Dermis microvascular lymphatic vessel endothelial cell (primary cell): Measurements from ENCODE around the gene LZTS2. TPM values are rescaled to one million over a fixed set of nuclear protein-coding genes. Genes with fewer than 3 reads are reported as not detected.
A peak's percentile ranks its signal among the peaks of the same experiment; 100 is the strongest.
"Not testable (repeated sequence)": the region's sequence is repeated elsewhere in the genome, so short reads cannot be mapped to it uniquely, and the experiment has no call there.

Experiments
- DNase-seq, 2 donors: peaks; one replicate each; pipeline versions ENCODE4 v3.0.0 to v3.0.0-alpha.2; 2010; ENCODE audit warnings: low read depth in 2 of 2
- total RNA-seq: library from RNA; depleted of rRNA; stranded (reverse); fragments of >200 nt; gene quantifications from 2 replicates; pipeline ENCODE4 v1.2.1, GENCODE V29; 2014

LZTS2 gene, protein sequence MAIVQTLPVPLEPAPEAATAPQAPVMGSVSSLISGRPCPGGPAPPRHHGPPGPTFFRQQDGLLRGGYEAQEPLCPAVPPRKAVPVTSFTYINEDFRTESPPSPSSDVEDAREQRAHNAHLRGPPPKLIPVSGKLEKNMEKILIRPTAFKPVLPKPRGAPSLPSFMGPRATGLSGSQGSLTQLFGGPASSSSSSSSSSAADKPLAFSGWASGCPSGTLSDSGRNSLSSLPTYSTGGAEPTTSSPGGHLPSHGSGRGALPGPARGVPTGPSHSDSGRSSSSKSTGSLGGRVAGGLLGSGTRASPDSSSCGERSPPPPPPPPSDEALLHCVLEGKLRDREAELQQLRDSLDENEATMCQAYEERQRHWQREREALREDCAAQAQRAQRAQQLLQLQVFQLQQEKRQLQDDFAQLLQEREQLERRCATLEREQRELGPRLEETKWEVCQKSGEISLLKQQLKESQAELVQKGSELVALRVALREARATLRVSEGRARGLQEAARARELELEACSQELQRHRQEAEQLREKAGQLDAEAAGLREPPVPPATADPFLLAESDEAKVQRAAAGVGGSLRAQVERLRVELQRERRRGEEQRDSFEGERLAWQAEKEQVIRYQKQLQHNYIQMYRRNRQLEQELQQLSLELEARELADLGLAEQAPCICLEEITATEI
- total RNA-seq = 33.9 and 41.5 TPM in 2 replicates

DNA sequence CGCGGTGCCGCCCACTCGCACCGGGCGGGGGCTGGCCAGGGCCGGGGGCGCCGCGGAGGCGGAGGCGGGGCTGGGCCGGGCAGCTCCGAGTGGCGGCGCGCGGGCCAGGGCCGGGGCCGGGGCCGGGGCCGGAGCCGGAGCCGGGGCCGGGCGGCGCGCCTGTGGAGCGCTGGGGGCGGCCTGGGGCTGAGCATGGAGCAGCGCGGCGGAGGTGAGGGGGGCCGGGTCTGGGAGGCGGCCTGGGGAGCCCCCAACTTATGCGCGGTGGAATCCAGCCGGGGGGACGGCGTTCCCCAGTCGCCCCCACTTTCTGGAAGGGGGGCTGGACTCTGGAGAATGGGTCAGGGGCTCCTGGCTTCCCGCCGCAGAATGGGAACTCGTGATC is at the start of gene LZTS2:
LZTS2 (plus strand) TSS at position 67 of the 385 bp plus-strand sequence. CDS start 2,731 bp downstream, outside the sequence.
- DNase-seq = no peak

- DNase-seq = no peak
Measured at GRCh38 chr10:100960251-100960650, 39.4 kb upstream of the LZTS2 start.

GRCh38 chr10:100962351-100963080 is 37.1 kb upstream of the LZTS2 start:
- no peak for DNase-seq

- no peak for DNase-seq
Measured at GRCh38 chr10:100963826-100964225, 35.8 kb upstream of the LZTS2 start.

GRCh38 chr10:100965820-100966219 is 33.8 kb upstream of the LZTS2 start:
- no peak for DNase-seq

DNA sequence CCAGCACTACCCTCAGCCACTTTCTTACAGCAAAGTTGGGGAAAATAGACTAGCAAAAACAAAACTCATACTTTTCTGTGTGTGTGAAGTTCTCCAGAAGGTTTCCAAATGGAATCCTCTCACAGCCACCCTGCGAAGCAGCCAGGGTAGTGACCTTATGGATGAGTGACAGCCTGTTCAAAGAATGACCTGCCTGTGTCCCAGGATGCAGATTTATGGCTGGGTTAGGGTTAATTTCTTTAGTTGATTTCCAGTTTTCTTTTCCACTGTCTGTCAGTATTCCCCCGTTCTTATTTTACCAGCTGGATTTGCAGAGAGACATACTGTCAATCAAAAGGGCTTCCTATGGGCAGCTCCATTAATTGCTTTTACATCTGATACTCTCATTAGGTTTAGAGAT is 32.7 kb upstream of the LZTS2 start:
- no peak for DNase-seq

DNA sequence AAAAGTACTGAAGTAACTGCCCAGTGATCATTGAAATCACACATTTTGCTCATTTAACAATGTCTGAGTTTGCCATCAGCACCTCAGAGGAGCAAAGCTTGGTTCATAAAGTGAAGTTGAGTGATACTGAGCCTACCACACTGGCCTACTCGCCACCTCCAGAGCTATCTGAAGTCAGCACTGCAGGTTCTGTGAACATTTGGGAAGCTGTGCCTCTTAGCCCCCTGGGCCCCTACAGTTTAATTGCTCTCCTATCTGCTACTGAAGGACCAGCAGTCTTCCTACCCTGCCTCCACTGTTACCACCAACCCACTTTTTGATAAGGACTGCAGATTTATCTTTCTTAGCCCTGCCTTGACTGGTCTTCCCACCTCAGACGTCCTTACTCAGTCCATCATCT is 32.3 kb upstream of the LZTS2 start:
- no peak for DNase-seq

DNA sequence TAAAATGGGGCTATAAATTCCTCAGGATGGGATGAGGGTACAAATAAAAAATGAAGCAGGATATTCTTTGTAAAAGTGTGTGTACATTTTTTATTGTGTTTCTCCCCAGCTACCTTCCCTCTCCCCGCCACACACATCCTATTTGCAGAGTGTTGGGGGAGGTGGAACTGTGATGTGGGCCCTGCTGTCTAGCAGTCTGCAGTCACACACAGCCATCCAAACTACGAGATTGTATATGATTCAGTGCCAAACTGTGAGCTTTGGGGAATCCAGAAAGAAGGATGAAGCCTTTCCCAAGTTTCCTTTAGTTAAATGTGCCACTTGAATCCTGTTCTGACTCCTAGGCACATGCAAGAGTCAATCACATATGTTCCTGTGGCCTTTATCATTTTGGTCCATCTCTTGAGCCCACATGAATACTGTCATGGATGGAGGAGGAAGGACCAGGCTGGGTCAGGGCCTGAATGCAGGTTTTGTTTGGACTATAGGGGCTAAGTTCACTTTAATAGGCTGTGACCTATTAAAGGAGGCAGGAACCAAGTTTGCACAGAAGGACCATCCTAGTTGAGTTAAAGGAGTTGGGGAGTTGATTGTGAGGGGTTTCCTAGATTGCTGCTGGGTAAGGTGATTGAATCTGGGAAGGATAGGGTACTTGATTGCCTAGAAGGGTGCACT is 31.4 kb upstream of the LZTS2 start:
- no peak for DNase-seq

- DNase-seq = no peak
Measured at GRCh38 chr10:100968863-100969186, 30.8 kb upstream of the LZTS2 start.

- peak in 1 of 2 donors; percentile 46 for DNase-seq
Measured at GRCh38 chr10:100969187-100970075, 30.2 kb upstream of the LZTS2 start, which contains the start of gene SEMA4G. TSS of gene SEMA4G (plus strand) at chr10:100969504. CDS start at chr10:100972913, 3,409 bp downstream.

- DNase-seq = no peak
Measured at GRCh38 chr10:100970076-100970913, 29.3 kb upstream of the LZTS2 start.

- DNase-seq = no peak
Measured at GRCh38 chr10:100970914-100971811, 28.4 kb upstream of the LZTS2 start.

- no peak for DNase-seq
Measured at GRCh38 chr10:100972115-100972903, 27.3 kb upstream of the LZTS2 start.

GRCh38 chr10:100972904-100973535 is 26.6 kb upstream of the LZTS2 start:
- no peak for DNase-seq

GRCh38 chr10:100975397-100975796 is 24.2 kb upstream of the LZTS2 start:
- DNase-seq = not testable (repeated sequence)

GRCh38 chr10:100976906-100977305 is 22.7 kb upstream of the LZTS2 start:
- no peak for DNase-seq

GRCh38 chr10:100977436-100977835 is 22.2 kb upstream of the LZTS2 start:
- DNase-seq = no peak
